HL-60 (cell line): Measurements from ENCODE around the gene CNTNAP2.
"Not testable (repeated sequence)": the region's sequence is repeated elsewhere in the genome, so short reads cannot be mapped to it uniquely, and the experiment has no call there.

Experiments used
- DNase-seq, 2 experiments: peaks; one replicate each; pipeline ENCODE4 v3.0.0-alpha.2; 2010 to 2020; ENCODE audit warnings: low read depth in 1 of 2, low spot score in 1 of 2
- H3K27ac ChIP-seq: fragments of 250-450 bp; sonication (Bioruptor Pico); replicated peaks from 2 replicates; pipeline ENCODE4 v1.5.1; 2020; ENCODE audit warnings: mild to moderate bottlenecking, moderate library complexity
- H3K27me3 ChIP-seq: fragments of 250-450 bp; sonication (Bioruptor Pico); 2 replicates; pipeline ENCODE4 v1.5.1; 2021; ENCODE audit warnings: mild to moderate bottlenecking, moderate library complexity; ENCODE audit not compliant: insufficient read depth, poor library complexity, severe bottlenecking
- H3K4me3 ChIP-seq: replicated peaks from 2 replicates; pipeline ENCODE4 v1.5.1; 2011; ENCODE audit warnings: mild to moderate bottlenecking, control low read depth, low read length; ENCODE audit not compliant: insufficient read depth
- GABPA ChIP-seq: IDR thresholded peaks from 2 replicates; pipeline ENCODE4 v1.6.1; 2012; ENCODE audit warnings: low read depth
- POLR2AphosphoS5 ChIP-seq: IDR thresholded peaks from 2 replicates; pipeline ENCODE4 v1.6.1; 2012; ENCODE audit warnings: low read depth
- REST ChIP-seq: IDR thresholded peaks from 2 replicates; pipeline ENCODE4 v1.6.1; 2012; ENCODE audit warnings: low read depth; ENCODE audit not compliant: insufficient replicate concordance
- SPI1 ChIP-seq: IDR thresholded peaks from 2 replicates; pipeline ENCODE4 v1.6.1; 2012; ENCODE audit warnings: low read depth, mild to moderate bottlenecking, borderline replicate concordance
- TF ChIP-seq, protein P1 (sequence below): IDR thresholded peaks from one replicate; pipeline ENCODE4 v1.5.1; 2011; ENCODE audit warnings: low read length, control low read depth, inconsistent platforms; ENCODE audit not compliant: insufficient read depth

CNTNAP2 gene

GRCh38 chr7:147103224-147103623 is 986.6 kb downstream of the CNTNAP2 start:
- no peak for DNase-seq

GRCh38 chr7:147106746-147107145 is 990.1 kb downstream of the CNTNAP2 start:
- no peak for DNase-seq
- TF ChIP-seq, protein P1, sequence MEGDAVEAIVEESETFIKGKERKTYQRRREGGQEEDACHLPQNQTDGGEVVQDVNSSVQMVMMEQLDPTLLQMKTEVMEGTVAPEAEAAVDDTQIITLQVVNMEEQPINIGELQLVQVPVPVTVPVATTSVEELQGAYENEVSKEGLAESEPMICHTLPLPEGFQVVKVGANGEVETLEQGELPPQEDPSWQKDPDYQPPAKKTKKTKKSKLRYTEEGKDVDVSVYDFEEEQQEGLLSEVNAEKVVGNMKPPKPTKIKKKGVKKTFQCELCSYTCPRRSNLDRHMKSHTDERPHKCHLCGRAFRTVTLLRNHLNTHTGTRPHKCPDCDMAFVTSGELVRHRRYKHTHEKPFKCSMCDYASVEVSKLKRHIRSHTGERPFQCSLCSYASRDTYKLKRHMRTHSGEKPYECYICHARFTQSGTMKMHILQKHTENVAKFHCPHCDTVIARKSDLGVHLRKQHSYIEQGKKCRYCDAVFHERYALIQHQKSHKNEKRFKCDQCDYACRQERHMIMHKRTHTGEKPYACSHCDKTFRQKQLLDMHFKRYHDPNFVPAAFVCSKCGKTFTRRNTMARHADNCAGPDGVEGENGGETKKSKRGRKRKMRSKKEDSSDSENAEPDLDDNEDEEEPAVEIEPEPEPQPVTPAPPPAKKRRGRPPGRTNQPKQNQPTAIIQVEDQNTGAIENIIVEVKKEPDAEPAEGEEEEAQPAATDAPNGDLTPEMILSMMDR, result no peak
- TF ChIP-seq REST (no peak), SPI1 (no peak), POLR2AphosphoS5 (no peak), GABPA (no peak)
- Histone ChIP-seq H3K27ac (no peak overlapping the region), H3K27me3 (no peaks in the 10 kb centered on the region), H3K4me3 (no peak overlapping the region)

More at GRCh38 chr7:147103224-147103623, 986.6 kb downstream of the CNTNAP2 start:
- Histone ChIP-seq H3K27ac (no peak overlapping the region), H3K4me3 (no peak overlapping the region), H3K27me3 (no peaks in the 10 kb centered on the region)
- TF ChIP-seq, protein P1, result no peak

GRCh38 chr7:147114525-147114924 is 997.9 kb downstream of the CNTNAP2 start:
- not testable (repeated sequence) for DNase-seq, H3K27me3 ChIP-seq, H3K4me3 ChIP-seq, H3K27ac ChIP-seq

- TF ChIP-seq, protein P1, result no peak
- no peak for TF ChIP-seq REST
- TF ChIP-seq GABPA, result no peak
- TF ChIP-seq SPI1, result no peak
- no peak for TF ChIP-seq POLR2AphosphoS5
- no peaks in the 10 kb centered on the region for H3K27me3 ChIP-seq
- H3K27ac ChIP-seq, result no peak overlapping the region
- DNase-seq, result no peak
- no peak overlapping the region for H3K4me3 ChIP-seq
Observed at GRCh38 chr7:147136352-147136751, 1019.8 kb downstream of the CNTNAP2 start.
